GM10266 (cell line): Measurements from ENCODE around the gene SUSD6.

Source experiments
- DNase-seq: peaks from one replicate; pipeline ENCODE4 v3.0.0; 2012; ENCODE audit errors: extremely low spot score
- CTCF ChIP-seq: IDR thresholded peaks from 2 replicates; pipeline ENCODE4 v1.5.1; 2012; ENCODE audit warnings: mild to moderate bottlenecking, low read depth; ENCODE audit not compliant: control insufficient read depth, insufficient read depth; ENCODE audit errors: missing control alignments

SUSD6 gene

GRCh38 chr14:69658664-69659261, 47.4 kb downstream of the SUSD6 start:
- no peak for DNase-seq
- no peak for TF ChIP-seq CTCF

- DNase-seq: no peak
- no peak for TF ChIP-seq CTCF
Observed at GRCh38 chr14:69660344-69661193, 49.2 kb downstream of the SUSD6 start.

GRCh38 chr14:69661194-69661537, 49.8 kb downstream of the SUSD6 start:
- DNase-seq: no peak
- no peak for TF ChIP-seq CTCF

- DNase-seq: no peak
- TF ChIP-seq CTCF: no peak
Observed at GRCh38 chr14:69662636-69663299, 51.4 kb downstream of the SUSD6 start.

GRCh38 chr14:69663300-69663643, 51.9 kb downstream of the SUSD6 start:
- no peak for TF ChIP-seq CTCF
- DNase-seq: no peak

GRCh38 chr14:69664265-69664664, 52.9 kb downstream of the SUSD6 start:
- DNase-seq: no peak
- no peak for TF ChIP-seq CTCF
